ENCODE results near the gene SHFL. TPM values are rescaled to one million over a fixed set of nuclear protein-coding genes. Genes with fewer than 3 reads are reported as not detected.
A peak's percentile ranks its signal among the peaks of the same experiment; 100 is the strongest.

Gene SHFL
- polyA plus RNA-seq, 1 of the 3 experiments (the other 2 are of a cell fraction): 36.6 TPM

DNA sequence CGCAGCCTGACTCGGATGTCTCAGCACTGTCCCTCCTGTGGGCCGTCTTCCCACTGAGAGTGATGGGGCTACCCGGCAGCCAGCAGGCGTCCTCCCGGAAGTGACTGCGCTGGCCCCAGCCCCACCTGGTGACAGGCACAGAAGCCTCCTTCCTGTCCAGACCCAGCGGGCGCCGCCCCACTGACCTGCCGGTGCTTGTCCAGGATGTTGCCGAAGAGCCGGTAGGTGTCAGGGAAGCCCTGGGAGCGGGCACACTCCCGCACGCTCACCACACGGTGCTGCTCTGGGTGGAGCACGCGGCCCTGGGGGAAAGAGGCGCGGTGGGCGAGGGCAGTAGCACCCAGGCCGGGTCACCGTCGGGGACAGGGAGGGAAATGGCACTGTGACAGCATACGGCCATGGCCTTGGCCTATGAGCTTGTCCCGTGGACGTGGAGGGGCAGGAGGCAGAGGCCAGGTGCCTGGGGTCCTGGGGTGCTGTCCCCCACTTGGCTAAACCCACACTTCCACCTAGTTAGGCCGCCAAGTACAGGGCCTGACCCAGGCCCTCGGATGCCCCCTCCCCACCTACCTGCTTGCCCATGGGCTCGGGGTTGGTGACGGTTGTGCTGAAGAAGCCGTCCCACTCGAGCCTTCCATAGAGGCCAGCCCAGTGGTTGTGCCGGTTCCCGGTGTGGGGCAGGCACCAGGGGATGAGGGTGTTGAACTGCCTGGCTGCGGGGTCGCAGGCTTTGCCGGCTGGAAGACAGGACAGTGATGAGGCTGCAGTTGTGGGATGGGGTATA lies 49.6 kb downstream of the SHFL start (continued):
- no peak for TF ChIP-seq CTCF (IDR thresholded peaks at IDR 0.05)
- TF ChIP-seq POLR2AphosphoS5 (IDR thresholded peaks at IDR 0.05; ENCODE audit: low read depth, low read length): no peak
- no peak for TF ChIP-seq FOSL2 (IDR thresholded peaks at IDR 0.05; ENCODE audit: borderline replicate concordance, low read depth)
- TF ChIP-seq TCF12 (IDR thresholded peaks at IDR 0.05): no peak

- POLR2A ChIA-PET: interaction anchor here (1.4 to 3.2 kb wide), 4 partner anchors 16 to 115 kb away, joined by 4 to 21 read pairs (median 8); no protein-coding TSS in a partner anchor
- Histone ChIP-seq H3K27ac (ENCODE audit: low read depth in 2 of 2, low read length in 1 of 2) (peak overlapping the region in 1 of 2 experiments; percentile 99; a peak in 1 of 4 replicates), H3F3A (replicated peaks; ENCODE audit: insufficient read depth) (peaks cover 4% of the 10 kb centered on the region), H3K79me2 (ENCODE audit: insufficient read depth) (0 out of 2 replicates have a peak, but pooled peaks cover 3% of the 10 kb centered on the region), H3K4me3 (ENCODE audit: low read depth in 2 of 2, low read length in 1 of 2) (no peak overlapping the region), H3K9me3 (no peaks in the 10 kb centered on the region), H3K36me3 (replicated peaks in 1 of 2; ENCODE audit: control insufficient read depth in 1 of 2, insufficient read depth in 2 of 2, low read length in 1 of 2) (peaks cover 25 to 75% of the 10 kb centered on the region in 2 experiments), H3K9me2 (no peaks in the 10 kb centered on the region), H3K4me2 (no peak overlapping the region), H3K27me3 (ENCODE audit: insufficient read depth) (no peaks in the 10 kb centered on the region), H3K9ac (no peak overlapping the region), H2AFZ (ENCODE audit: low read depth) (no peak overlapping the region), H4K20me1 (ENCODE audit: insufficient read depth) (no peaks in the 10 kb centered on the region), H3K4me1 (ENCODE audit: control insufficient read depth in 1 of 2, insufficient read depth in 2 of 2, low read depth in 1 of 2, low read length in 1 of 2) (peaks cover 0 to 33% of the 10 kb centered on the region in 2 experiments; a peak in 1 of 4 replicates)
- DNase-seq: no peak
- CTCF ChIA-PET: interaction anchor here (0.8 to 3.0 kb wide), 5 partner anchors 13 to 90 kb away, joined by 3 to 15 read pairs (median 7); no protein-coding TSS in a partner anchor
- TF ChIP-seq TCF12 (IDR thresholded peaks at IDR 0.05): no peak
- TF ChIP-seq, protein P1, sequence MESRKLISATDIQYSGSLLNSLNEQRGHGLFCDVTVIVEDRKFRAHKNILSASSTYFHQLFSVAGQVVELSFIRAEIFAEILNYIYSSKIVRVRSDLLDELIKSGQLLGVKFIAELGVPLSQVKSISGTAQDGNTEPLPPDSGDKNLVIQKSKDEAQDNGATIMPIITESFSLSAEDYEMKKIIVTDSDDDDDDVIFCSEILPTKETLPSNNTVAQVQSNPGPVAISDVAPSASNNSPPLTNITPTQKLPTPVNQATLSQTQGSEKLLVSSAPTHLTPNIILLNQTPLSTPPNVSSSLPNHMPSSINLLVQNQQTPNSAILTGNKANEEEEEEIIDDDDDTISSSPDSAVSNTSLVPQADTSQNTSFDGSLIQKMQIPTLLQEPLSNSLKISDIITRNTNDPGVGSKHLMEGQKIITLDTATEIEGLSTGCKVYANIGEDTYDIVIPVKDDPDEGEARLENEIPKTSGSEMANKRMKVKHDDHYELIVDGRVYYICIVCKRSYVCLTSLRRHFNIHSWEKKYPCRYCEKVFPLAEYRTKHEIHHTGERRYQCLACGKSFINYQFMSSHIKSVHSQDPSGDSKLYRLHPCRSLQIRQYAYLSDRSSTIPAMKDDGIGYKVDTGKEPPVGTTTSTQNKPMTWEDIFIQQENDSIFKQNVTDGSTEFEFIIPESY (IDR thresholded peaks at IDR 0.05; ENCODE audit: borderline replicate concordance, low read depth): no peak
- TF ChIP-seq FOXM1 (IDR thresholded peaks at IDR 0.05; ENCODE audit: low read depth): no peak
- TF ChIP-seq MEF2A (IDR thresholded peaks at IDR 0.05; ENCODE audit: borderline replicate concordance, low read depth): no peak
- TF ChIP-seq RXRA (IDR thresholded peaks at IDR 0.05; ENCODE audit: borderline replicate concordance, low read depth): no peak
- TF ChIP-seq CHD2 (IDR thresholded peaks at IDR 0.05; ENCODE audit: low read length, partially characterized antibody): no peak
- TF ChIP-seq RAD21 (IDR thresholded peaks at IDR 0.05; ENCODE audit: low read length): no peak
- TF ChIP-seq TEAD4 (IDR thresholded peaks at IDR 0.05; ENCODE audit: borderline replicate concordance, insufficient read depth): no peak
- TF ChIP-seq MAX (IDR thresholded peaks at IDR 0.05; ENCODE audit: low read depth): no peak
- TF ChIP-seq MXI1 (IDR thresholded peaks at IDR 0.05; ENCODE audit: low read depth, low read length): no peak
- no peak for TF ChIP-seq TAF1 (IDR thresholded peaks at IDR 0.05; ENCODE audit: borderline replicate concordance, low read depth, low read length)
- TF ChIP-seq GATA2 (CRISPR knock-in tag; IDR thresholded peaks at IDR 0.05): no peak
- TF ChIP-seq JUND (IDR thresholded peaks at IDR 0.05): no peak
- 94% methylated on average over 11 of the region's 14 CpGs for whole genome bisulfite sequencing (ENCODE audit: low lambda C conversion rate)
These were observed 50.8 kb downstream of the SHFL start for GRCh38 chr19:10136936-10137335.
